Mesenchymal stem cell (in vitro differentiated cells and primary cell): Measurements from ENCODE around the gene SLC9B2.
"Not testable (repeated sequence)": the region's sequence is repeated elsewhere in the genome, so short reads cannot be mapped to it uniquely, and the experiment has no call there.

Experiments used
- DNase-seq: peaks from one replicate; pipeline ENCODE4 v3.0.0-alpha.2; 2013
- H2AFZ ChIP-seq: one replicate; pipeline ENCODE4 v1.6.1; 2013; ENCODE audit warnings: low read depth, mild to moderate bottlenecking, control low read depth, inconsistent platforms, low read length, moderate library complexity
- H2AK5ac ChIP-seq: 2 replicates; pipeline ENCODE4 v1.6.1; 2013; ENCODE audit warnings: low read length, moderate library complexity, mild to moderate bottlenecking, inconsistent platforms; ENCODE audit not compliant: severe bottlenecking
- H2BK120ac ChIP-seq: one replicate; pipeline ENCODE4 v1.6.1; 2013; ENCODE audit warnings: low read depth, mild to moderate bottlenecking, inconsistent platforms, low read length, moderate library complexity
- H2BK12ac ChIP-seq, 2 experiments: one replicate each; pipeline ENCODE4 v1.6.1; 2013; ENCODE audit warnings: inconsistent platforms in 2 of 2, low read length in 2 of 2, mild to moderate bottlenecking in 2 of 2, moderate library complexity in 2 of 2, control low read depth in 1 of 2
- H2BK15ac ChIP-seq: one replicate; pipeline ENCODE4 v1.6.1; 2013; ENCODE audit warnings: mild to moderate bottlenecking, low read depth, inconsistent platforms; ENCODE audit not compliant: poor library complexity, severe bottlenecking
- H2BK5ac ChIP-seq: 2 replicates; pipeline ENCODE4 v1.6.1; 2013; ENCODE audit warnings: low read depth, mild to moderate bottlenecking, low read length, control low read depth, inconsistent platforms; ENCODE audit not compliant: poor library complexity, severe bottlenecking
- H3K14ac ChIP-seq, 2 experiments: one replicate each; pipeline ENCODE4 v1.6.1; 2013; ENCODE audit warnings: inconsistent platforms in 2 of 2, low read length in 2 of 2, control low read depth in 1 of 2, mild to moderate bottlenecking in 1 of 2, moderate library complexity in 1 of 2
- H3K18ac ChIP-seq, 2 experiments: one replicate each; pipeline ENCODE4 v1.6.1; 2013; ENCODE audit warnings: inconsistent platforms in 2 of 2, low read length in 2 of 2, control low read depth in 1 of 2, low read depth in 1 of 2, mild to moderate bottlenecking in 1 of 2
- H3K23ac ChIP-seq, 2 experiments: one replicate each; pipeline ENCODE4 v1.6.1; 2013; ENCODE audit warnings: inconsistent platforms in 2 of 2, low read length in 2 of 2, mild to moderate bottlenecking in 2 of 2, moderate library complexity in 2 of 2, control low read depth in 1 of 2
- H3K27ac ChIP-seq: 2 replicates; pipeline ENCODE4 v1.5.1; 2013; ENCODE audit warnings: mild to moderate bottlenecking, moderate library complexity, low read length, control low read depth, inconsistent platforms; ENCODE audit not compliant: poor library complexity, severe bottlenecking
- H3K27me3 ChIP-seq, 2 experiments: 2 replicates each; pipeline versions ENCODE4 v1.6.1 to v1.7.0; 2013; ENCODE audit warnings: low read length in 2 of 2, mild to moderate bottlenecking in 2 of 2, moderate library complexity in 2 of 2, control low read depth in 1 of 2, inconsistent platforms in 1 of 2; ENCODE audit not compliant: control insufficient read depth in 1 of 2, insufficient read depth in 1 of 2
- H3K36me3 ChIP-seq, 2 experiments: 2 replicates each; pipeline versions ENCODE4 v1.6.1 to v1.7.0; 2013; ENCODE audit warnings: low read length in 2 of 2, control low read depth in 1 of 2, inconsistent platforms in 1 of 2, low read depth in 1 of 2, mild to moderate bottlenecking in 1 of 2; ENCODE audit not compliant: insufficient read depth in 2 of 2, control insufficient read depth in 1 of 2
- H3K4ac ChIP-seq, 2 experiments: one replicate each; pipeline ENCODE4 v1.6.1; 2013; ENCODE audit warnings: inconsistent platforms in 2 of 2, low read length in 2 of 2, mild to moderate bottlenecking in 2 of 2, moderate library complexity in 2 of 2, control low read depth in 1 of 2, low read depth in 1 of 2
- H3K4me1 ChIP-seq: 2 replicates; pipeline ENCODE4 v1.6.1; 2013; ENCODE audit warnings: low read depth, low read length, control low read depth; ENCODE audit not compliant: control insufficient read depth, insufficient read depth
- H3K4me2 ChIP-seq: 2 replicates; pipeline ENCODE4 v1.6.1; 2013; ENCODE audit warnings: low read length, mild to moderate bottlenecking, inconsistent platforms; ENCODE audit not compliant: poor library complexity, severe bottlenecking
- H3K4me3 ChIP-seq, 2 experiments: 2 replicates each; pipeline versions ENCODE4 v1.5.1 to v1.7.0; 2013; ENCODE audit warnings: low read length in 2 of 2, mild to moderate bottlenecking in 2 of 2, control low read depth in 1 of 2, low read depth in 1 of 2; ENCODE audit not compliant: insufficient read depth in 1 of 2
- H3K79me1 ChIP-seq: replicated peaks from 2 replicates; pipeline ENCODE4 v1.6.1; 2013; ENCODE audit warnings: mild to moderate bottlenecking, control low read depth, low read length, inconsistent platforms; ENCODE audit not compliant: poor library complexity, severe bottlenecking
- H3K9ac ChIP-seq: 2 replicates; pipeline ENCODE4 v1.7.0; 2013; ENCODE audit warnings: mild to moderate bottlenecking, low read length, moderate library complexity
- H3K9me3 ChIP-seq: 2 replicates; pipeline ENCODE4 v1.7.0; 2013; ENCODE audit warnings: mild to moderate bottlenecking, low read length; ENCODE audit not compliant: control insufficient read depth
- H4K8ac ChIP-seq: one replicate; pipeline ENCODE4 v1.6.1; 2013; ENCODE audit warnings: inconsistent platforms, mild to moderate bottlenecking, low read length, moderate library complexity
- H4K91ac ChIP-seq: one replicate; pipeline ENCODE4 v1.6.1; 2013; ENCODE audit warnings: mild to moderate bottlenecking, low read length, inconsistent platforms
- WGBS: methylation state at CpG from one replicate; pipeline ENCODE4 v1.1.7; 2013; ENCODE audit warnings: mixed read lengths; 5-methylcytosine and 5-hydroxymethylcytosine counted together

Gene SLC9B2

GRCh38 chr4:102994803-102995202 lies 81.8 kb downstream of the SLC9B2 start:
- no peak overlapping the region for H3K4me2 ChIP-seq
- no peak overlapping the region for H3K18ac ChIP-seq
- no CpG with 5 or more reads among the region's 1 CpG for WGBS
- H3K9ac ChIP-seq, result no peak overlapping the region
- no peak overlapping the region for H3K23ac ChIP-seq
- H2BK15ac ChIP-seq, result no peak overlapping the region
- H3K14ac ChIP-seq, result no peak overlapping the region
- H4K8ac ChIP-seq, result no peak overlapping the region
- H3K36me3 ChIP-seq, result no peaks in the 10 kb centered on the region
- no peaks in the 10 kb centered on the region for H3K79me1 ChIP-seq
- H2AK5ac ChIP-seq, result no peak overlapping the region
- H2BK12ac ChIP-seq, result no peak overlapping the region
- no peaks in the 10 kb centered on the region for H3K4me1 ChIP-seq
- no peak overlapping the region for H3K4ac ChIP-seq
- H3K4me3 ChIP-seq, result no peak overlapping the region
- H4K91ac ChIP-seq, result no peak overlapping the region
- no peak overlapping the region for H2AFZ ChIP-seq
- no peak overlapping the region for H2BK120ac ChIP-seq
- H3K27ac ChIP-seq, result no peak overlapping the region
- H3K27me3 ChIP-seq, result no peaks in the 10 kb centered on the region
- no peak for DNase-seq
- no peaks in the 10 kb centered on the region for H3K9me3 ChIP-seq
- H2BK5ac ChIP-seq, result no peak overlapping the region

- not testable (repeated sequence) for H2AK5ac ChIP-seq
Measured at GRCh38 chr4:102993985-102994384, 82.6 kb downstream of the SLC9B2 start.

GRCh38 chr4:102988429-102989020 lies 88.0 kb downstream of the SLC9B2 start:
- 95% methylated on average over 1 of the region's 1 CpG for WGBS
- H4K8ac ChIP-seq, result no peak overlapping the region
- H3K27me3 ChIP-seq, result no peaks in the 10 kb centered on the region
- H2AFZ ChIP-seq, result no peak overlapping the region
- H3K4me2 ChIP-seq, result no peak overlapping the region
- H3K9me3 ChIP-seq, result no peaks in the 10 kb centered on the region
- H3K18ac ChIP-seq, result no peak overlapping the region
- H3K79me1 ChIP-seq, result no peaks in the 10 kb centered on the region
- H2BK120ac ChIP-seq, result no peak overlapping the region
- H3K14ac ChIP-seq, result no peak overlapping the region
- H2AK5ac ChIP-seq, result no peak overlapping the region
- DNase-seq, result no peak
- no peak overlapping the region for H3K23ac ChIP-seq
- H3K4me3 ChIP-seq, result no peak overlapping the region
- no peak overlapping the region for H3K4ac ChIP-seq
- H2BK5ac ChIP-seq, result no peak overlapping the region
- H4K91ac ChIP-seq, result no peak overlapping the region
- H3K27ac ChIP-seq, result no peak overlapping the region
- no peak overlapping the region for H2BK15ac ChIP-seq
- H3K4me1 ChIP-seq, result no peaks in the 10 kb centered on the region
- no peak overlapping the region for H2BK12ac ChIP-seq
- no peaks in the 10 kb centered on the region for H3K36me3 ChIP-seq
- no peak overlapping the region for H3K9ac ChIP-seq

More at GRCh38 chr4:102993985-102994384, 82.6 kb downstream of the SLC9B2 start:
- not testable (repeated sequence) for H3K27me3 ChIP-seq, H3K4me1 ChIP-seq, H2BK5ac ChIP-seq, H3K36me3 ChIP-seq, H3K4ac ChIP-seq, H2BK120ac ChIP-seq, H3K4me2 ChIP-seq, DNase-seq, H3K23ac ChIP-seq, H3K27ac ChIP-seq, H2BK12ac ChIP-seq, H2AFZ ChIP-seq, H3K4me3 ChIP-seq, H3K9ac ChIP-seq, H2BK15ac ChIP-seq, H3K14ac ChIP-seq, H3K9me3 ChIP-seq, H4K91ac ChIP-seq, H3K18ac ChIP-seq, H3K79me1 ChIP-seq, H4K8ac ChIP-seq

- Histone ChIP-seq H2BK12ac (no peak overlapping the region), H2BK15ac (no peak overlapping the region), H4K91ac (no peak overlapping the region), H3K4me1 (no peaks in the 10 kb centered on the region), H3K14ac (no peak overlapping the region), H3K23ac (no peak overlapping the region), H3K9me3 (peaks cover 4% of the 10 kb centered on the region), H3K9ac (no peak overlapping the region), H2AK5ac (no peak overlapping the region), H4K8ac (no peak overlapping the region), H3K4me3 (no peak overlapping the region), H3K18ac (no peak overlapping the region), H3K36me3 (no peaks in the 10 kb centered on the region), H3K4ac (no peak overlapping the region), H2BK120ac (no peak overlapping the region), H3K27me3 (no peaks in the 10 kb centered on the region), H3K79me1 (no peaks in the 10 kb centered on the region), H3K27ac (no peak overlapping the region), H3K4me2 (no peak overlapping the region), H2BK5ac (no peak overlapping the region), H2AFZ (no peak overlapping the region)
- DNase-seq, result no peak
- 100% methylated on average over 1 of the region's 2 CpGs for WGBS
Measured at GRCh38 chr4:102981005-102981404, 95.6 kb downstream of the SLC9B2 start.
